AG10803 (cell line): ENCODE results near the gene APP.
A peak's percentile ranks its signal among the peaks of the same experiment; 100 is the strongest.

Source experiments
- DNase-seq: peaks from one replicate; pipeline ENCODE4 v3.0.0; 2010; ENCODE audit warnings: low read depth
- H3K4me3 ChIP-seq: 2 replicates; pipeline ENCODE4 v1.5.1; 2011; ENCODE audit warnings: mild to moderate bottlenecking, low read length, control low read depth
- CTCF ChIP-seq: conservative IDR thresholded peaks from 2 replicates; pipeline ENCODE4 v1.5.1; 2011; ENCODE audit warnings: mild to moderate bottlenecking, low read length, control low read depth, inconsistent platforms

The APP gene

GRCh38 chr21:26072666-26073615, 97.6 kb downstream of the APP start:
- DNase-seq: peak; percentile 74
- no peak for TF ChIP-seq CTCF
- H3K4me3 ChIP-seq: no peak overlapping the region

GRCh38 chr21:26070822-26071425, 99.6 kb downstream of the APP start:
- peak overlapping the region; percentile 44 for H3K4me3 ChIP-seq

GRCh38 chr21:26070121-26070520, 100.4 kb downstream of the APP start:
- no peak for TF ChIP-seq CTCF
- H3K4me3 ChIP-seq: no peak overlapping the region
- no peak for DNase-seq

More at GRCh38 chr21:26070822-26071425, 99.6 kb downstream of the APP start:
- peak; percentile 86 for DNase-seq
- TF ChIP-seq CTCF: no peak

- DNase-seq: no peak
- H3K4me3 ChIP-seq: no peak overlapping the region
- no peak for TF ChIP-seq CTCF
These were observed 101.8 kb downstream of the APP start for GRCh38 chr21:26068776-26069175.

- no peak for TF ChIP-seq CTCF
- H3K4me3 ChIP-seq: no peak overlapping the region
- no peak for DNase-seq
These were observed 102.6 kb downstream of the APP start for GRCh38 chr21:26067836-26068594.

GRCh38 chr21:26064506-26064905, 106.1 kb downstream of the APP start:
- TF ChIP-seq CTCF: no peak
- no peak overlapping the region for H3K4me3 ChIP-seq
- DNase-seq: no peak
